Measurements from ENCODE around the gene PDE4DIP. TPM values are rescaled to one million over a fixed set of nuclear protein-coding genes. Genes with fewer than 3 reads are reported as not detected.
"Not testable (repeated sequence)": the region's sequence is repeated elsewhere in the genome, so short reads cannot be mapped to it uniquely, and the experiment has no call there.

Gene PDE4DIP
- total RNA-seq, 2 experiments from 2014 or later = 43.3 to 49.8 TPM

DNA sequence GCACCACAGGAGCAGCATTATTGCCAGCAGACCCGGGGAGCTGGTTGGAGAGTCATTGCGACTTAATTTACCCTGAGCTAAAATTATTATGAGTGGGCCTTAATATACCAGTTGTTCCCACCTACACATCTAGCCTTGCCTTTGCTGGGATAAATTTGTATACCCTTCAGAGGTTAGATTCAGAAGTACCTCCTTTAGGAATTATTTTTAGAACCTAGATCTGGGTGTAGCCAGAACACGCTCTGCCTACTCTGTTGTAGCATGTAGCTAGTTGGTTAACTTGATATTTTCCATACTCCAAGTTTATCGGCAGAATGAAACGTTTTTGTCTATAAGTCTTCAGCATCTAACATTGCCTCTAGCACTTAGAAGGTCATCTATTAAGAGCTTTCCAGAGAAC lies 9.1 kb downstream of the PDE4DIP start:
- H3K27ac Mint-ChIP-seq; ATAC-seq (ENCODE audit: low read depth); H3K4me1 Mint-ChIP-seq; H3K4me3 Mint-ChIP-seq; DNase-seq; H3K9me3 Mint-ChIP-seq; H3K27me3 Mint-ChIP-seq; H3K36me3 Mint-ChIP-seq; POLR2A ChIA-PET: not testable (repeated sequence)

DNA sequence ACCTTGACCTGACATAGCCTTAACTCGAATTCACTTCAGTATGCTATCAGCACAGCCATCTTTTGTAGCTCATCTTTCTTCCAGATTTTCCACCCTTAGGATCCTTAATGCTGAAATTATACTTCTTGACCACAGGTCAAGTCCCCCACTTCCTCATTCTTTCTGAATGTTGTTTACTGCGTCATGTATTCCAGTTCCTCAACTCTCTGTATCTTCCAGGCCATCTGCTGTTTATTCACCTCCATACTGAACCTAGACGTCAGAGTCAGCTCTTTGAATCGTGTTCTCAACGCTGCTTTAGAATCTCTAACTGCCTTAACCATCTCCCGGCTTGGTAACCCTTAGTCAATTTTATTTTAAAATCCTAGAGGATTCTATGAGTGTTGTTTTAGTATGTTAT lies 9.8 kb downstream of the PDE4DIP start:
- H3K36me3 Mint-ChIP-seq; POLR2A ChIA-PET; H3K4me3 Mint-ChIP-seq; H3K27ac Mint-ChIP-seq; H3K9me3 Mint-ChIP-seq; H3K27me3 Mint-ChIP-seq; DNase-seq; H3K4me1 Mint-ChIP-seq; ATAC-seq (ENCODE audit: low read depth): not testable (repeated sequence)

DNA sequence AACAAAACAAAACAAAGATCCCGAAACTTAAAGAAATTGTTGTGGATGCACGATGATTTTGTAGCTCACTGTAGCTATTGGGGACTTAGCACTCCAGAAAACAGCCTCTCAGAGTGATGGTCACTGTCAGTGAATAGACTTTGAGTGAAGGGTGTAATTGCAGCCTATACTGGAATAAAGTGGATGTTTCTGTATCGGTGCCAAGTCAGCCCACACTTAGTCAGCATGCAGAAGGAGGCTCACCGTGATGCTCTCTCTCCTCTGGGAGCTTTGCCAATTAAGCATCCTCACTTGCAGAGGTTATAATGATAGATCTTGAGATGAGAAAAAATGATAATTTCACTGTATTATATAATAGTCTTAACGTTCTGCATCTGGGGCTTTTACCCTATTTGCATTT lies 11.1 kb downstream of the PDE4DIP start:
- POLR2A ChIA-PET; H3K27ac Mint-ChIP-seq; H3K4me3 Mint-ChIP-seq; ATAC-seq (ENCODE audit: low read depth); H3K27me3 Mint-ChIP-seq; H3K9me3 Mint-ChIP-seq; H3K4me1 Mint-ChIP-seq; DNase-seq; H3K36me3 Mint-ChIP-seq: not testable (repeated sequence)

- POLR2A ChIA-PET; DNase-seq; H3K9me3 Mint-ChIP-seq; H3K36me3 Mint-ChIP-seq; H3K4me1 Mint-ChIP-seq; H3K27me3 Mint-ChIP-seq; H3K27ac Mint-ChIP-seq; ATAC-seq (ENCODE audit: low read depth); H3K4me3 Mint-ChIP-seq: not testable (repeated sequence)
Observed at GRCh38 chr1:148860049-148860448, 15.8 kb downstream of the PDE4DIP start.

- H3K4me1 Mint-ChIP-seq; H3K36me3 Mint-ChIP-seq; POLR2A ChIA-PET; ATAC-seq (ENCODE audit: low read depth); H3K9me3 Mint-ChIP-seq; H3K27me3 Mint-ChIP-seq; H3K27ac Mint-ChIP-seq; DNase-seq; H3K4me3 Mint-ChIP-seq: not testable (repeated sequence)
Observed at GRCh38 chr1:148860579-148861259, 16.5 kb downstream of the PDE4DIP start.

- H3K36me3 Mint-ChIP-seq; H3K4me1 Mint-ChIP-seq; H3K27me3 Mint-ChIP-seq; H3K4me3 Mint-ChIP-seq; H3K27ac Mint-ChIP-seq; DNase-seq; POLR2A ChIA-PET; ATAC-seq (ENCODE audit: low read depth); H3K9me3 Mint-ChIP-seq: not testable (repeated sequence)
Observed at GRCh38 chr1:148862590-148862989, 18.4 kb downstream of the PDE4DIP start.

GRCh38 chr1:148868924-148869633 lies 24.9 kb downstream of the PDE4DIP start:
- H3K9me3 Mint-ChIP-seq; DNase-seq; H3K4me3 Mint-ChIP-seq; H3K36me3 Mint-ChIP-seq; POLR2A ChIA-PET; H3K27ac Mint-ChIP-seq; H3K4me1 Mint-ChIP-seq; H3K27me3 Mint-ChIP-seq; ATAC-seq (ENCODE audit: low read depth): not testable (repeated sequence)

DNA sequence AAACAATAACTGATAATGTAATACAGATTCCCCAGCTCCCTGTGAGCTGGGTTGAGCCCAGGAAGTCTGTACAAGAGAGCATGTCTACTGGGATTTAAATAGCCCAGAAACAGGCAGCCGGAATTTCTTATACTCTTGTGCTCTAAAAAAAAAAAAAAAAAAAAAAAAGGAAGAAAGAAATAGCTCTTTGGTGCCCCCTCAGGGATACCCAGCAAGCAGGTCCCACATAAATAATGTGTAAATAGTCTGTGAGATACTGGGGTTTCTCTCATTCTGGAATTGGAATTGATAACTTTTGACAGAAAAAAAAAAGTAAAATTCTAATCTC lies 25.4 kb downstream of the PDE4DIP start:
- H3K9me3 Mint-ChIP-seq; POLR2A ChIA-PET; H3K27ac Mint-ChIP-seq; ATAC-seq (ENCODE audit: low read depth); H3K36me3 Mint-ChIP-seq; H3K4me3 Mint-ChIP-seq; DNase-seq; H3K4me1 Mint-ChIP-seq; H3K27me3 Mint-ChIP-seq: not testable (repeated sequence)

GRCh38 chr1:148874408-148875388 lies 30.5 kb downstream of the PDE4DIP start:
- H3K36me3 Mint-ChIP-seq; H3K27ac Mint-ChIP-seq; ATAC-seq (ENCODE audit: low read depth); H3K4me1 Mint-ChIP-seq; H3K9me3 Mint-ChIP-seq; H3K27me3 Mint-ChIP-seq; POLR2A ChIA-PET; H3K4me3 Mint-ChIP-seq; DNase-seq: not testable (repeated sequence)

GRCh38 chr1:148879812-148880416 lies 35.7 kb downstream of the PDE4DIP start:
- ATAC-seq (ENCODE audit: low read depth); POLR2A ChIA-PET; H3K27ac Mint-ChIP-seq; H3K4me3 Mint-ChIP-seq; H3K27me3 Mint-ChIP-seq; H3K4me1 Mint-ChIP-seq; DNase-seq; H3K9me3 Mint-ChIP-seq; H3K36me3 Mint-ChIP-seq: not testable (repeated sequence)

GRCh38 chr1:148881261-148881660 lies 37.0 kb downstream of the PDE4DIP start:
- H3K27ac Mint-ChIP-seq; ATAC-seq (ENCODE audit: low read depth); H3K27me3 Mint-ChIP-seq; POLR2A ChIA-PET; H3K4me1 Mint-ChIP-seq; H3K36me3 Mint-ChIP-seq; H3K4me3 Mint-ChIP-seq; H3K9me3 Mint-ChIP-seq; DNase-seq: not testable (repeated sequence)

DNA sequence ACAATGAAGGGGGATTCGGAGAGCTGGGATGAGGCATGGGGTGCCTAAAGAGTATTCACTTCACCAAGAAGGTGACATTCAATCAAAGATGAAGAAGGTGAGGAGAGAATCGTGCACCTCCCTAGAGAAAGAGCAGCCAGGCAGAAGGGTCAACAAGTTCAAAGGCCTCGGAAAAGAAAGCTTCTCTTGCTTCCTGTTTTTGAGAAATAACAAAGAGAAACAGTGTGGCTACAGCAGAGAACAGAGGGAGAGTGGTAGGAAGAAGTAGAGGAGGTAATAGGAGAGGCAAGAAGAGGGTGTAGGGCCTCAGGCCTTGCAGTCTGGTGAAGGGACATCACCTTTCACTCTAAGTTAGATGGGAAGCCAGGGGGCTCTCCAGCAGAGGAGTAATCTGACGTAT lies 41.0 kb downstream of the PDE4DIP start:
- H3K4me1 Mint-ChIP-seq; H3K4me3 Mint-ChIP-seq; ATAC-seq (ENCODE audit: low read depth); H3K36me3 Mint-ChIP-seq; POLR2A ChIA-PET; H3K27me3 Mint-ChIP-seq; H3K9me3 Mint-ChIP-seq; H3K27ac Mint-ChIP-seq; DNase-seq: not testable (repeated sequence)

DNA sequence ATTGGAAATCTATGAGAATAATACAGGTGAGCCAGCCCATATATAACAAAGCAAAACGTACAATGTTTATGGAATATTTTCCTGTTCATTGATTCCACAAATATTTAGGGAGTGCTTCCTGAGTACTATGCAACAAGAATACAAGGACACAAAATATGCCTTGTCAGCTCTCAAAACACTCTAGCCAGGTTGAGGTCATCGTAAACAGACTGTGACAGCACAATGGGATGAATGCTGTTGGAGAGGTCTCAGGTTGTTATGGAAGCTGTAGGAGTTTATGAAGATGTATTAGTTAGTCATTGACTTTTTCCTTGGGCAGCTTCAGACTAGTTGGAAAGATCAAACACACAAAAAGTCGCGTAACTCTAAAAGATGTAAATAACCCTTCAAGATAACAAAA lies 42.1 kb downstream of the PDE4DIP start:
- H3K4me3 Mint-ChIP-seq; H3K27me3 Mint-ChIP-seq; H3K4me1 Mint-ChIP-seq; H3K9me3 Mint-ChIP-seq; POLR2A ChIA-PET; H3K27ac Mint-ChIP-seq; ATAC-seq (ENCODE audit: low read depth); DNase-seq; H3K36me3 Mint-ChIP-seq: not testable (repeated sequence)

Data from activated naive CD8-positive, alpha-beta T cell treated with anti-CD3 and anti-CD28 coated beads, Interleukin-2, amount 10 ng/mL, durations not matched to agents 7 days and 5 days (primary cell).